ENCODE measurements around the gene NCK2. TPM values are rescaled to one million over a fixed set of nuclear protein-coding genes. Genes with fewer than 3 reads are reported as not detected.

NCK2 gene
- total RNA-seq, 1 experiment from 2014 or later: 19.9 TPM

GRCh38 chr2:105734762-105735538, 9.8 kb upstream of the NCK2 start:
- DNase-seq (ENCODE audit: extremely low read depth, low read depth): no peak

GRCh38 chr2:105736145-105736544, 8.6 kb upstream of the NCK2 start:
- no peak for DNase-seq (ENCODE audit: extremely low read depth, low read depth)

- DNase-seq (ENCODE audit: extremely low read depth, low read depth): no peak
Measured at GRCh38 chr2:105737980-105738657, 6.6 kb upstream of the NCK2 start.

GRCh38 chr2:105738658-105739241, 6.0 kb upstream of the NCK2 start:
- no peak for DNase-seq (ENCODE audit: extremely low read depth, low read depth)

GRCh38 chr2:105739426-105739825, 5.3 kb upstream of the NCK2 start:
- no peak for DNase-seq (ENCODE audit: extremely low read depth, low read depth)

GRCh38 chr2:105739944-105740530, 4.7 kb upstream of the NCK2 start:
- no peak for DNase-seq (ENCODE audit: extremely low read depth, low read depth)

GRCh38 chr2:105741174-105741573, 3.5 kb upstream of the NCK2 start:
- no peak for DNase-seq (ENCODE audit: extremely low read depth, low read depth)

- no peak for DNase-seq (ENCODE audit: extremely low read depth, low read depth)
Measured at GRCh38 chr2:105741617-105742016, 3.1 kb upstream of the NCK2 start.

GRCh38 chr2:105744091-105744908, 412 bp upstream of the NCK2 start:
- DNase-seq (ENCODE audit: extremely low read depth, low read depth): peak; percentile 25

GRCh38 chr2:105746177-105747080, 1.7 kb downstream of the NCK2 start:
- DNase-seq (ENCODE audit: extremely low read depth, low read depth): no peak

GRCh38 chr2:105747254-105747894, 2.7 kb downstream of the NCK2 start:
- DNase-seq (ENCODE audit: extremely low read depth, low read depth): no peak

- DNase-seq (ENCODE audit: extremely low read depth, low read depth): no peak
Measured at GRCh38 chr2:105747991-105748390, 3.3 kb downstream of the NCK2 start.

GRCh38 chr2:105748566-105748965, 3.9 kb downstream of the NCK2 start:
- no peak for DNase-seq (ENCODE audit: extremely low read depth, low read depth)

- no peak for DNase-seq (ENCODE audit: extremely low read depth, low read depth)
Measured at GRCh38 chr2:105749583-105750400, 5.1 kb downstream of the NCK2 start.

- DNase-seq (ENCODE audit: extremely low read depth, low read depth): no peak
Measured at GRCh38 chr2:105750735-105751134, 6.0 kb downstream of the NCK2 start.

GRCh38 chr2:105751272-105751671, 6.6 kb downstream of the NCK2 start:
- no peak for DNase-seq (ENCODE audit: extremely low read depth, low read depth)

- no peak for DNase-seq (ENCODE audit: extremely low read depth, low read depth)
Measured at GRCh38 chr2:105752691-105753358, 8.1 kb downstream of the NCK2 start.

- DNase-seq (ENCODE audit: extremely low read depth, low read depth): no peak
Measured at GRCh38 chr2:105753380-105753779, 8.7 kb downstream of the NCK2 start.
